ENCODE measurements around the gene ANKMY1.
A peak's percentile ranks its signal among the peaks of the same experiment; 100 is the strongest.

The ANKMY1 gene

GRCh38 chr2:240600451-240600961 is 42.7 kb upstream of the ANKMY1 start:
- intact Hi-C loops (cut with DNase I; ENCODE audit: low total_unique reads), result no loop called here
- peaks cover 13 to 50% (median 24%) of the 10 kb centered on the region in 3 donors for H3K36me3 ChIP-seq
- H3K9me3 ChIP-seq, result no peaks in the 10 kb centered on the region
- TF ChIP-seq CTCF (IDR thresholded peaks at IDR 0.05), result no peak
- no peaks in the 10 kb centered on the region for H3K27me3 ChIP-seq
- H3K4me1 ChIP-seq, result peaks cover 0 to 23% (median 17%) of the 10 kb centered on the region in 4 donors
- H3K27ac ChIP-seq, result no peak overlapping the region
- peak in 1 of 2 donors; percentile 53 for DNase-seq
- no peak overlapping the region for H3K4me3 ChIP-seq

- H3K4me3 ChIP-seq, result no peak overlapping the region
- H3K4me1 ChIP-seq, result peaks cover 0 to 26% (median 21%) of the 10 kb centered on the region in 4 donors
- DNase-seq, result peak in 1 of 2 donors; percentile 58
- no peak for TF ChIP-seq CTCF (IDR thresholded peaks at IDR 0.05)
- peaks cover 13 to 60% (median 30%) of the 10 kb centered on the region in 3 donors for H3K36me3 ChIP-seq
- H3K9me3 ChIP-seq, result no peaks in the 10 kb centered on the region
- no peaks in the 10 kb centered on the region for H3K27me3 ChIP-seq
- intact Hi-C loops (cut with DNase I; ENCODE audit: low total_unique reads), result loop anchor here (10.0 kb wide), 1 partner anchor 556 kb away; the partner anchor contains the start of gene PPP1R7
- H3K27ac ChIP-seq, result no peak overlapping the region
Measured at GRCh38 chr2:240599141-240599583, 41.4 kb upstream of the ANKMY1 start.

GRCh38 chr2:240598311-240598911 is 40.6 kb upstream of the ANKMY1 start:
- H3K36me3 ChIP-seq, result peaks cover 13 to 68% (median 34%) of the 10 kb centered on the region in 3 donors
- H3K4me3 ChIP-seq, result no peak overlapping the region
- intact Hi-C loops (cut with DNase I; ENCODE audit: low total_unique reads), result loop anchor here (10.0 kb wide), 1 partner anchor 556 kb away; the partner anchor contains the start of gene PPP1R7
- no peak for TF ChIP-seq CTCF (IDR thresholded peaks at IDR 0.05)
- peaks cover 0 to 31% (median 20%) of the 10 kb centered on the region in 4 donors for H3K4me1 ChIP-seq
- no peak overlapping the region for H3K27ac ChIP-seq
- no peaks in the 10 kb centered on the region for H3K9me3 ChIP-seq
- DNase-seq, result peak in 1 of 2 donors; percentile 66
- H3K27me3 ChIP-seq, result no peaks in the 10 kb centered on the region

- no peak overlapping the region for H3K4me3 ChIP-seq
- H3K27ac ChIP-seq, result no peak overlapping the region
- H3K27me3 ChIP-seq, result no peaks in the 10 kb centered on the region
- no peaks in the 10 kb centered on the region for H3K9me3 ChIP-seq
- peak in 1 of 2 donors; percentile 59 for DNase-seq
- H3K4me1 ChIP-seq, result peaks cover 0 to 31% (median 20%) of the 10 kb centered on the region in 4 donors
- peaks cover 13 to 76% (median 39%) of the 10 kb centered on the region in 3 donors for H3K36me3 ChIP-seq
- intact Hi-C loops (cut with DNase I; ENCODE audit: low total_unique reads), result loop anchor here (10.0 kb wide), 1 partner anchor 557 kb away; the partner anchor contains the start of gene PPP1R7
- no peak for TF ChIP-seq CTCF (IDR thresholded peaks at IDR 0.05)
Measured at GRCh38 chr2:240597419-240598181, 39.8 kb upstream of the ANKMY1 start.

- peak in 1 of 2 donors; percentile 63 for DNase-seq
- Histone ChIP-seq H3K4me1 (peaks cover 0 to 31% (median 20%) of the 10 kb centered on the region in 4 donors), H3K27ac (no peak overlapping the region), H3K27me3 (no peaks in the 10 kb centered on the region), H3K36me3 (peaks cover 13 to 76% (median 44%) of the 10 kb centered on the region in 3 donors), H3K4me3 (no peak overlapping the region), H3K9me3 (no peaks in the 10 kb centered on the region)
- intact Hi-C loops (cut with DNase I; ENCODE audit: low total_unique reads), result loop anchor here (10.0 kb wide), 1 partner anchor 558 kb away; the partner anchor contains the start of gene PPP1R7
- no peak for TF ChIP-seq CTCF (IDR thresholded peaks at IDR 0.05)
Measured at GRCh38 chr2:240597054-240597418, 39.2 kb upstream of the ANKMY1 start.
